Endometrial microvascular endothelial cells (primary cell): Measurements from ENCODE around the gene PPP1R13L. TPM values are rescaled to one million over a fixed set of nuclear protein-coding genes. Genes with fewer than 3 reads are reported as not detected.
"Not testable (repeated sequence)": the region's sequence is repeated elsewhere in the genome, so short reads cannot be mapped to it uniquely, and the experiment has no call there.

Experiments
- in situ Hi-C: cut with HindIII; loops from 2 replicates; pipeline ENCODE4 v1.10.0; 2017; ENCODE audit warnings: low sequenced_read_pairs, low pct_unique_long_range_greater_than_20kb; ENCODE audit errors: inconsistent ontology term
- total RNA-seq: library from RNA; depleted of rRNA; stranded (reverse); fragments of >200 nt; gene quantifications from one replicate; pipeline ENCODE4 v1.2.3, GENCODE V29; 2015; ENCODE audit errors: inconsistent ontology term

The PPP1R13L gene
- total RNA-seq, 1 donor from 2014 or later, result 28.9 TPM

DNA sequence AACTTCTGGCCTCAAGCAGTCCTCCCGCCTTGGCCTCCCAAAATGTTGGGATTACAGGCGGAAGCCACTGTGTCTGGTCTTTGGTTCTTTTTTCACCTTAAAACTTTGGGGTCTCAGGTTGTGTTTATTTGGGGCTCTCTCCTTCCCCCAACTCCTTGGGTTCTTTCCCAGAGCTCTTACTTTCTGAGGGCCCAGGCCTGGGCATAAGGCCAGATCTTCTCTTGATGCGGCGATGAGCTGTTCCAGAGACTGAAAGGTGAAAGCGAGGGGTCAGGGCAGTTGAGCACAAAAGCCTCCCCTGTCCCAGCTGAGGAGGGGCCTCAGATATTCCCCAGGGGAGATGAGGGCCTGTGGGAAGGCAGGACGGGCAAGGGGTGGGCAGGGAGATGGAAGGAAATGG, 8.6 kb upstream of the PPP1R13L start:
- in situ Hi-C loops, result no loop called here

DNA sequence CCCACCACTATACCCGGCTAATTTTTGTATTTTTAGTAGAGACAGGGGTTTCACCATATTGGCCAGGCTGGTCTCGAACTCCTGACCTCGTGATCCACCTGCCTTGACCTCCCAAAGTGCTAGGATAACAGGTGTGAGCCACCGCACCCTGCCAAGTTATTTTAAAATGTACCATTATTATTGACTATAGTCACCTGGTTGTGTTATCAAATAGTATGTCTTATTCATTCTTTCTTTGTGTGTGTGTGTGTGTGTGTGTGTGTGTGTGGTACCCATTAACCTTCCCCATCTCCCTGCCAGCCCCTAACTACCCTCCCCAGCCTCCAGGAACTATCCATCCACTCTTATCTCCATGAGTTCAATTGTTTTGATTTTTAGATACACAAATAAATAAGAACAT, 5.5 kb upstream of the PPP1R13L start:
- in situ Hi-C loops, result not testable (repeated sequence)

DNA sequence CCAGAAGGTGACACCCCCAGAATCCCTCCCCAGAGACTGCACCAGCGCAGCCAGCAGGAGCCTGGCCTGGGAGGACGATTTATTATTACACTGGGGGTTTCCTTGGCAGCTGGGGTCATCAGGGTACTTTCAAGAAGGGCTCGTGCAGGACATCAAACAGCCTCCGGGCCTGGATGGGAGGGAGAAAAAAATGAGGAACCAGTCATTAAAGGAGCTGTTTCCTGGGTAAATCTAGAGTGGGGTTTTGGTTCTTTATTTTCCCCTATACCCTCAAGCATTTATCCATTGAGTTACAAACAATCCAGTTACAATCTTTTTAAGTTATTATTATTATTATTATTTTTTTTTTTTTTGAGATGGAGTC, 4.7 kb upstream of the PPP1R13L start:
- in situ Hi-C loops, result no loop called here

- in situ Hi-C loops, result no loop called here
These were observed 4.1 kb upstream of the PPP1R13L start for GRCh38 chr19:45408830-45409556.

DNA sequence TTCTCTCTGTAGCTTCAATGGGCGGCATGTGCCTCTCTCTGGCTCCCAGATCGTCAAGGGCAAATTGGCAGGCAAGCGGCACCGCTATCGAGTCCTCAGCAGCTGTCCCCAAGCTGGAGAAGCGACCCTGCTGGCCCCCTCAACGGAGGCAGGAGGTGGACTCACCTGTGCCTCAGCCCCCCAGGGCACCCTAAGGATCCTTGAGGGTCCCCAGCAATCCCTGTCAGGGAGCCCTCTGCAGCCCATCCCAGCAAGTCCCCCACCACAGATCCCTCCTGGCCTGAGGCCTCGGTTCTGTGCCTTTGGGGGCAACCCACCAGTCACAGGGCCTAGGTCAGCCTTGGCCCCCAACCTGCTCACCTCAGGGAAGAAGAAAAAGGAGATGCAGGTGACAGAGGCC, 3.3 kb upstream of the PPP1R13L start:
- in situ Hi-C loops, result no loop called here

GRCh38 chr19:45407585-45407984, 2.7 kb upstream of the PPP1R13L start:
- in situ Hi-C loops, result not testable (repeated sequence)

DNA sequence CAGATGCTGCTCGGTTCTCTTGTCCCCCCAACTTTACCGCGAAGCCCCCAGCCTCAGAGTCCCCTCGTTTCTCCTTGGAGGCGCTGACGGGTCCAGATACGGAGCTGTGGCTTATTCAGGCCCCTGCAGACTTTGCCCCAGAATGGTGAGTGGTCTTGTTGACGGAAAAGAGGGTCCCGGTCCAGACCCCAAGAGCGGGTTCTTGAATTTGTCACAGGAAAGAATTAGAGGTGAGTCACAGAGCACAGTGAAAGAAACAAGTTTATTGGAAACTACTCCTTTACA, 2.2 kb upstream of the PPP1R13L start:
- in situ Hi-C loops, result no loop called here

DNA sequence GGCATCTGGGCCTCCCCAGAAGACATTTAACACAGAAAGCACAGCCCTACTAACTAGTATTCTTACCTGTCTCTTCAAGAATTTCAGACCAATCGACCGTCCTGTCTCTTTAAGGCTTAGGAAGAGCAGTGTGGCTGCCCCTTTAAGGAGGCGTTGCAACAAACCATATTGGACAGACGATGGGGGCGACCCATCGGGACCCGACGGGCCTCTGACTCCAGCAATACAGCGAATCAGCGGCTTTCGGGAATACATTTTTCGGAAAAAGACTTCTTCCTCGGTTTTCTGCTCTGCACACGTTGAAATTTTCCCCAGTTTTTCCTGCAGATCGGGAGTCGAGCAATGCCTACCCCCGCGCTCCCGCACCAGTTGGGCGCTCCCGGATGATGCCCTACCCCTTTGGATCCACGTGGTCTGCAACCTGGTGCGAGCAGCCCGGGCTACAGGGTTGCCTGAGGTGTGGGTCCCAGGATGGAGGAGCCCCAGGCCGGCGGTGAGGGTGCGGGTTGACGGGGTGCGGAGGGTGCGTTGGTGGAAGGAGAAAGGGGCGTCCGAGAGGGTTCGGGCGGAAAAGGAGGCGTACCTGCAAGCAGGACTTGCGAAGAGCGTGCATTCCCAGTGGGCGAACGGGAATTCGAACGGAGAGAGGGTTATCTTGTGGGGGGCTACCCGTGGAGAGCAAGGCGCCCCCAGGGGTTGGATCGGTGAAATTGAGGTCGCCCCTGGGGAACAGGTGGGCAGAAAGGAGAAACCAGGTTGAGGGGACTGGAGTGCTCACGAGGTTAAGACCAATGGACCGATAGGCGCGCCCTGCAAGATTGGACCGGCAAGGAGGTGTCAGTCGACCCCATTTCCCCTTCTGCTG, 1.6 kb upstream of the PPP1R13L start, which contains the start of gene POLR1G:
Gene POLR1G (plus strand): TSS at position 419 of the 865 bp plus-strand sequence. CDS start 53 bp downstream, at position 472.
- in situ Hi-C loops, result no loop called here

DNA sequence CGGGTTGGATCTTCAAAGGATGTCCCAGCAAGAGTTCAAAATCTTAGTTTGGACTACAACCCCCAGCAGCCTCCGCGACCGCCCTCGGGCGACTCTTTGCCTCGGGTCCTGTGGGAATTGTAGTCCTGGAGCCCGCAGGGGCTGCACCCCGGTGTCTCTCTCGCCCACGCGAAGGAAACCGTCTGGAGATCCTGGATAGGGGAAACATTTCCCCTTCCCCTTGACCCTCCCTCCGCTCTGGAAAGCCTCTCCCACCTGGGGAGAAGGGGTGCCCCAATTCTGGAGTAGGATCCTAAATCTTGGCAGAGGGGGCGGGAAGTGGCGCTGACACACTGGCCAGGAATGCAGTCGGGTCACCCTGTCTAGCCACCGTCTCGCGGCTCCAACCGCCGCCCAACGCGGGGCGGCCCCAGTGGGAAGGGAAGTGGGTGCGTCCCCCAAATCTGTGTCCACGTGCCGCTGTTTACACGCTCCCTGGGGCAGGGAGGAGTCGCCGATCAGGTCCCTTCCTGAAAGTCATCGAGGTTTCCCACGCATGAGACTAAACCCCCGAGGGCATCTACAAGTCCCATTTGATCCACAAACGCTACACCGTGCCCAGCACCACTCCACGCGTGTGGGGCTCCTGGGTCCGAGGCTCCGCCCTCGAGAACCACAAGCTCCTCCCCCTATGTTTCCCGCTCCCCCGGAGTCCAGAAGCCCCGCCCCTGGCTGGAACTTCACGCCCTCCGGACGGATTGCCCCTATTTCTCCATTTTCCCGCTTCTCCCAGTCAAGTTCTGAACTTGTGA, 761 bp upstream of the PPP1R13L start:
- in situ Hi-C loops, result no loop called here

DNA sequence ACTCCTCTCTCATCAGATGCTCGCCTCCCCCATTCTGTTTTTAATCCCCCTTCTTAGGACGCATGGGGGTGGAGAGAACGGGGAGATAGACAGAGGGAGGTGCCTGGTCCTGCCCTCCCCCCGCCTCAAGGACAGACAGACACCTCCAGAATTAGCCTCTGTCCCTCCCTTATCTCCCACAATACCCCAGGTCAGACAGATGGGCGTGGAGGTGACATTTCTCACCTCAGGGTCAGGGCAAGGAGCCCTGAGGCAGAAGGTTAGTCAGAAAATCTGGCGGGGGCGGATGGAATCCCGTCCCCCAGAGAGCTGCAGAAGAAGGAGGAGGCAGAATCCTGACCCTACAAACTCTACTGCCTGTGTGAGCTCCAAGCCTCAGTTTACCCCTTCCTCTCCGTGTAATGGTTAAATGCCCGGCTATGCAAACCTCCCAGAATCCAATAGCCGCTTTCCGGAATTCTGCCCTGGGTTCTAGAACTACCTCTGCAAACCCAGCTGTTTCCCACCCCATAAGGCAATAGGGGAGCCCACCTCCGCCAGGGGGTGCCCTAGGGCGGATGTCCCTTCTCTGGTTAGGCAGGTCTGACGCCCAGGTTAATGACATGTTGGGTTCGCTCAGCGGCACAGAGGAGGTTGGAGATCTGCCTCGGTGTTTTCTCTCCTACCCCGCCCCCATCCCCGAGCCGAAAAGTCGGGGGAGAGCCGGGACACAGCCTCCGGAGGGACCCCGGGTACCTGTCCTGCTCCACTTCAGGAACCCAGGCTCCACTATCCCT, 900 bp downstream of the PPP1R13L start:
- in situ Hi-C loops, result no loop called here

- in situ Hi-C loops, result no loop called here
These were observed 1.6 kb downstream of the PPP1R13L start for GRCh38 chr19:45403272-45403671.

- in situ Hi-C loops, result no loop called here
These were observed 2.4 kb downstream of the PPP1R13L start for GRCh38 chr19:45402298-45403061.

DNA sequence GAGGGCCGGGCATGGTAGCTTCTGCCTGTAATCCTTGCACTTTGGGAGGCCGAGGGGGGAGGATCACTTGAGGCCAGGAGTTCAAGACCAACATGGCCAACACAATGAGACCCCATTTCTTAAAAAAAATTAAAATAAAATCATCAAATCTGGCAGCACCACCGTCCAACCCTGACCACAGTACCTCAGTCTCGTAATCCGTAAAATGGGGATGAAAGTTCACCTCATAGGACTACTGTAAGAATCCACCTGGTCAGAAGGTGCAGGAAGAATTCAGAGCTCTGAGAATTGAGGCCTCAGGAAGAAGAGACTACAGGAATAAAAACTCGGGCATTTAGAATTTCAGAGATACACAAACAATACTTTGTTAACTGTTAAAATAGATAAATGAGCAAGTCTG, 3.1 kb downstream of the PPP1R13L start:
- in situ Hi-C loops, result no loop called here

DNA sequence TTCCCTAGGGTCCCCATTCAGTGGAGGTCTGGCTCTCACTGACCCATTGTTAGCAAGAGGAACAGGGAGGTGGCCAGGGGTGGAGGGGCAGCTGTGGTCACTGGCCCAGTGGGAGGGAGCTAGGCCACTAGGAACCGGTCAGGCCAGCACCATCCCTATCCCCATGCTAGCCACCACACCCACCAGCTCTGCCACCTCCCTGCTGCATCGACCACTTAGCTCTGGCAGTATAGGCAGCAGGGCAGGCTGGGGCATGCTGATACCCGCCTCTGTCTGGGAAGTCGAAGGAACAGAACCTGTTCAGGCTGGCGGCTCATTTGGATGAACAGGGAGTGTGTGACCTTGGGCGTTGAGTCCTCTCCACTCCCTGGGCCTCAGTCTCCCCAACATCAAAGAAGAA, 4.7 kb downstream of the PPP1R13L start:
- in situ Hi-C loops, result no loop called here

DNA sequence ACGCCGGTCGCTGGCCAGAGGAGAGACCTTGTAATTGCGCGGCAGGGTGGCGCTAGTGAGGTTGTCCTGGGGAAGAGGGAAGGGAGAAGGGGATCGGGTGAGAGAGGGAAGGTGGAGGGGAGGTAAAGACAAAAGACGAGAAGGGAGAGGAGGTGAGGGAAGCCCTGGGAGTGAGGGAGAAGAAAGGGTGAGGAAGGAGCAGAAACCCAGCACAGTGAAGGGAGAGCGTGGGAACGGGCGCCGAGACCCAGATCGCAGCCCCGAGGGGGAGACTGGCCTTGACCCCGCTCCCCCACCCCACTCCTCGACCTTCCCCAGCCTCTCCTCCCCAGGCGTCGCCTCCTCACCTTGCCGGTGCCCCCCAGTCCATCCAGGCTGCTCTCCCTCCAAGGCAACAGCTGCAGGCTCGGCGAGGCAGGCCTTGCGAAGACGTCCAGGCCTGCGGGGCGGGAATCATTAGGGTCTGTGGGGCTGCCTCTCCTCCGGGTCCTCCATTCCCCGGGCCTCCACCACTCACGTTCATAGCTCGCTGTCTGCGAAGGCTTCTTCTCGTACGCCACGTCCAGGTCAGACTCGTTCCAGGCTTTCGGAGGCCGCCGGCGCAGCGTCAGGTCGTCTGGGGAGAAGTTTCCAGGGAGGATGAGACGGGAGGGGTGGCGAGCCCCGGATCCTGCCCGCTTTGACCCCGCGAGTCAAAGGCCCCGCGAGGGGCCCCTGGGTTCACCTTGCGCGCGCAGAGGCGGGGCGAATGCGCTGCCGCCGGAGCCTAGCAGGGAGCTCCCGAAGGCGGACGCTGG, 8.8 kb downstream of the PPP1R13L start:
- in situ Hi-C loops, result no loop called here

DNA sequence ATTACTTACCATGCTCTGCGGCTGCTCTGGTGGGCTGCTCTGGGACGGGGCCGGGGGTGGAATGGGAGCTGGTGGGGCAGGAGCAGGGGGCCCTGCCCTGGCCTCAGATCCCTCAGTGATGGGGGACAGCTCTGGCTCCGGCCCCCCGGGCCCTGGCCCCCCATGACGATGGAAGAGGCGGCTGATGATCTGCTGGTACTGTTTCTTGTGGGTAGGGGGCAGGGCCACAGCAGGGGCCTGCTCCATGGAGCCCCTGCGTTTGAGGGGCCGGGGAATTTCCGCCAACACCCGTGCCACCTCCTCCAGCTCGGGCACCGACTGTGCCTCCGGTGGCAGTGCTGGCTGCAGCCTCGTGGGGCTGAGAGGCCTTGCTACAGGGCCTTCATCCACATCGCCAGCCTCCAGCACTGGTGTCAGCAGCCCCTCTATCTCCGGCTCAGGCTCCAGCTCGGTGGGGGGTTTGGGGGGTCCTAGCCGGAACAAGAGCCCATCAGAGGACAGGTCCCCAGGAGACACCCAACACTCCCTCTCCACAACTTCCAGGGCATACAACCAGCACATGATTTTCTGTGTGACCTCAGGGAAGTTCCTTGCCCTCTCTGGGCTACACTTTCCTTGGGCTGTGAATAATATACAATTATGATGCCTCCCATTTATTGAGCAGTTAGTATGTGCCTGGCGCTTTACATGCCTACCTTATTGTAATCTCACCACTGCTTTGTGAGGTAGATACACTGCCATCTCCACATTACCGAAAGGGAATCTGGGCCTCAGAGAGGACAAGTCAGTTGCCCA, 12.8 kb downstream of the PPP1R13L start:
- in situ Hi-C loops, result no loop called here

DNA sequence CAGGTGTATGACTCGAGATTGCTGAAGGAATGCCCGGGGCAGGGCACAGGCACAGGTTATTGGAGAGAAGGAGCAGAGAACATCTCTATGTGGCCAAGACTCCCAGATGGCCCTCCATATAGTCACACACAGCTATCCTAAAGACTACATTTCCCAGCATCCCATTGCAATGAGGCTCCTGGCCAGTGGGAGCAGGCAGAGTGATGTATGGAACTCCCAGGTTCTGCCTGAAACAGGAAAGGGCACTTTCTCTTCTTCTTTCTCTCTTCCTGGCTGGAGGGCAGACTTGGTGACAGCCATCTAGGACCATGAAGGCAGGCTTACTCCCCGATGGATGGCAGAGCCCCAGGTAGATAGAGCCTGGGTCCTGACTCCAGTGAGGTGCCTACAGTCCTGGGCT, 13.5 kb downstream of the PPP1R13L start:
- in situ Hi-C loops, result no loop called here
